Activated CD8-positive, alpha-beta memory T cell treated with anti-CD3 and anti-CD28 coated beads, Interleukin-2, amount 50 U/mL, for 24 hours (primary cell): ENCODE results near the gene SAMD4A.
"Not testable (repeated sequence)": the region's sequence is repeated elsewhere in the genome, so short reads cannot be mapped to it uniquely, and the experiment has no call there.

Experiments
- DNase-seq: peaks from one replicate; pipeline ENCODE4 v3.0.0-alpha.2; 2020; ENCODE audit errors: extremely low read depth

Gene SAMD4A

DNA sequence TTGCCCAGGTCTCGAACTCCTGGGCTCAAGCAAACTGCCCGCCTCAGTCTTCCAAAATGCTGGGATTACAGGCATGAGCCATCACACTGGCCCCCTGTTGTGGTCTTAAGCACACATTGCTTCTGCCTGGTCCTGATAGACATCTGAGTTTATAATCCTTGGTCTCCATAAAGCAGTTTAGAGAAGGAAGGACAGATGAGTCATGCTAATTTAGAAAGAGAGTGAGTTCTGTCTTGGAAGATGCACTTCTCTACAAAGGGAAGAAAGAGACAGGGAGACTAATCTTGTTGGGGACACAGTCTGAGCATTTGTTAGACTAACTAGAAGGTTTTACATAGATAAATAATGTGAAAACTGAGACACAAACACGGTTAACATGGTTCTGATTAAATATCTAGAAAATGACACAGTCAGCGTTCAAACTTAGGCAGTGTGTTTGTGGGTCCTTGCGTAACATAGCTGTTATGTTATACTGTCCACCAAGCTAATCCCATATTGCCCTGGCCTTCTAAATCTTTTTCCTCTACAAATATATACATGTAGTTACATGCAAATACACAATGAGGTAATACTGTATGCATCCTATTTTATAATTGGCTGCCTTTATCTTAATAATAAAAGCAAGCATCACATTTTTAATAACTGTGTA lies 31.0 kb downstream of the SAMD4A start:
- DNase-seq: no peak

DNA sequence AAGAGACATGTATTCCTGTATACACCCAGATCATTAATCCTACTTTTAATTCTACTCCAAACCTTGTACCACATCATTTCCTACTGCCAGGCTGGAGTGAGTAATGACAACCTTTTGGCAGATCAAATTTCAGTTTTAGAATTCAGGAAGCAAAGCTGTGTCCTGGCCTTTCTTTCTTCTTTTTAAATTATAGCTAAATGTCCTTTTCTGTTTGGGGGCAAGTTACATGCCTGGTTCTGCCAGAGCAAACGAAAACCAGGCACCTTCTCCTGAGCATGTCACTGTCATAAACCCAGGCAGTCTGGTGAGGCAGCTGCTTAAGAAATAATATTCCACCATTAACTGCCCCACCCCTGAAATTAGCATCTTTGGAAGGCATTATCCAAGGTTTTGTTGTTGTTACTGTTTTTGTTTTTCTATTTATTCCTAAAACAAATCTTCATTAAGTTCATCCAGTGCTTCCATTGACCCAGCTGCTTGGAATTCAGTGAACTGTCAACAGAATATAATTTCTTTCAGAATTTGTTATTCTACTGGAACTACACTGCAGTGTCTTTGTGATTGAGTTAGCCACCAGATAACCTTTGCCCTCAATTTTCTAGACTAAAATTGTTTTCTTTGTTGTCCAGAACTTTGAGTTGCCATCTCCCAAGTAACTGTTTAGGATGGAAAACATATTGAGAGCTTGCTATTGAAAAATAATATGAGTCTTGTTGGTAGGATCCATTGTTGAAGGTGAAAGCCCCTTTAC lies 33.2 kb downstream of the SAMD4A start:
- no peak for DNase-seq

DNA sequence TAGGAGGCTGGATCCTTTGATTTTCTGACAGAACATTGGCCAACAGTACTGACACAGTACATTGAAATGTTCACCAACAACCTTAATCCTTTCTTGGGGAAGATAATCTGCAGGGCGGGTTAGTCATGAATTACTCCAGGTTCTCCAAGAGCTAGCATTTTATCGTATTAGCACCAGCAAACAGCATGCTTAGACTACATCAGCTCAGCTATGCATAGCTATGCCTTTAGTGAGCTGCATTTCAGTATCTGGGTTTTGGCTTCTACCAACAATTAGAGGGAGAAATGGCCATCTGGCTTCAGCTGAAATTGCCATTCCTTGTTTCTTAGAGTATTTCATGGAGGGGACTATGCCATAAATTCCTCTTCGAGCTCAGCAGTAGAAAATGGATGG lies 33.8 kb downstream of the SAMD4A start:
- no peak for DNase-seq

DNA sequence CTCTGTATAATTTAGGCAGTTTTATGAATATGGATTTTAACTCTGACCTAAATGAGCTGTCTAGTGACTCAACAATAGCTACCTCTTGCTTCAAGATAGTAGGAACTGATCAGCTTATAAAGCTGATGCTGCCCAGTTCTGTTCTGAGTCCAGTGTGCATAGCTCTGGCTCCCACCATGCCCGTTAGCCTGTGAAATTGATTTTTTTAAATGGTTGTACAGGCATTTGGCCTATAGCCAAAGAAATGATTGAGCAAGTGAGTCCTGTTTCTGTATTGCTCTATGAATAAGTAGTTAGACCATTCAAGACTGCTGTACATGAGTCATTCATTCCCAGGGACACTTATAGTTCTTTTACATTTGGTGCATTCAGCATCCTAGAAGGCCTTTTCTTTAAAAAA lies 36.4 kb downstream of the SAMD4A start:
- no peak for DNase-seq

GRCh38 chr14:54606178-54606577 lies 39.2 kb downstream of the SAMD4A start:
- DNase-seq: no peak

DNA sequence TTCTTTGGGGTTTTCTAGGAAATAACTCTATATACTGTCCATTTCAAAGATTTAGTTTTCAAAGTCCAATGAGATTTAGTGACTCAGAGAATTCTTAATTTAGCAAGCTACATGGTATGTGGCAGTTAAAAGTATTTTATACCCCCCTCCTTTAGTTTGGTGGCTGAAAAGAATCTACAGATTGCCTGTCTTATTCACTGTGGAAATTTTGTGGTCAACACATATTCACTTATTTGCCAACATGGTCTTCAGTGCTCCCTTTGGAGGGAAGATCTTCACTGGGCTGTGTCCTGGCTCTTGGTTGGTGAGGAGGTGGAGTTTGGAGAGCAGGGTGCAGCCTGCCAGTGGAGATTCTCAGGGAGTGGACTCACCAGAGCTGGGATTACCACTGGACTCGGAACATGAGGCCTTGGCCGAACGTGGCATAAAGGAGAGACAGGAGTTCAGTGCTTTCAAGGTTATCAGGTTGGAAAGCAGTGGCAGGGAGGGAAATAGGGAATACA lies 39.8 kb downstream of the SAMD4A start:
- DNase-seq: no peak

DNA sequence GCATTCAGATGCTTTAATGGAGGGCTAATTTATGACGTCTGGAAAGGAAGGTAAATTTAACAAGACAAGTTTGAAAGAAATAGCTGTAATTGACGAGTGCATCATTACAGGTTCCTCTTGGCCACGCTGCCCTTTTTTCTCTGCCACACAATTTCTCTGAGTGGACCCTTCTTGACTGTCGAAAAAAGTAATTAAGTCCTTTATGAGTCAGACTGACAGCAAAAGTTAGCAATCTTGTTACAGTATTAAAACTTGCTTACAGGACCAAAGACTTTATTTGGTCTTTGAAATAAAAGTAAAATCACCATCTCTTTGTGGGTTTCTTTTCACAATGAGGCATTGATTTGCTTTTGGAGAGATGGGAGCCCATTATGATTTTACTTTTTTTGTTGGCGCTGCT lies 42.6 kb downstream of the SAMD4A start:
- DNase-seq: no peak

- DNase-seq: no peak
Measured at GRCh38 chr14:54610051-54610977, 43.4 kb downstream of the SAMD4A start.

GRCh38 chr14:54614296-54614695 lies 47.4 kb downstream of the SAMD4A start:
- DNase-seq: no peak

GRCh38 chr14:54617467-54617866 lies 50.5 kb downstream of the SAMD4A start:
- no peak for DNase-seq

GRCh38 chr14:54621686-54622085 lies 54.8 kb downstream of the SAMD4A start:
- DNase-seq: no peak

- DNase-seq: peak; percentile 9
Measured at GRCh38 chr14:54622192-54622958, 55.4 kb downstream of the SAMD4A start.

DNA sequence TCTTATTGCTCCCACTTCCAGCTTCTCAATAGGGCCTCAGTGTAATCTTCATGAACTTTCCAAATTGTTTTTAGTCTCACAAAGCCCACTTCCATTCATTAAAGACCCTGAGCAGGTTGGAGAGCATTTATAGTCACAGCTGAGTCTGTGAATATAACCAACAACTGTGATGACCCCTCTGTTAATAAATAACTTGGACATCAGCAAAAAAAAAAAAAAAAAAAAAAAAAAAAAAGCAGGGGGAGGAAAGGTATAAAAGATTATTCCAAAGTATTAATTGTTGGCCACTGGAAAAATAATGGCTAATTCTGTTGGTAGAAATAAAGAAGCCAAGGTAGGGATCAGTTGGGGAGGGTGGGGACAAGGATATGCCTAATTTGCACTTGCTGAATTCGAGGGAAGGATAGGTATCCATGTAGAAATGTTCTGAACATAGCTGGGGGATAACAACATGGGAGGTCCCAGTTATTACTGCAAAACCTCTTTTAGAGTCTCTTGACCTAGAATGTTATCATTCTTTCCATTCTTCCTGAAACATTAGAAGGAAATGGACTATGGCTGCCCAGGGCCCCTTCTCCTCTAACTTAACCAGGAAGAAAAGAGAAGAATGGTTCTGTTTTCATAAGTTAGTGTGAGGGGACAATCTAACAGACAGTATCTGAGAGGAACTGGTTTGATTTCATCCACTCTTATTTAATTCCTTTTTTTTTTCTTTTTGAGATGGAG lies 56.5 kb downstream of the SAMD4A start:
- no peak for DNase-seq

- not testable (repeated sequence) for DNase-seq
Measured at GRCh38 chr14:54624005-54624358, 57.1 kb downstream of the SAMD4A start.

DNA sequence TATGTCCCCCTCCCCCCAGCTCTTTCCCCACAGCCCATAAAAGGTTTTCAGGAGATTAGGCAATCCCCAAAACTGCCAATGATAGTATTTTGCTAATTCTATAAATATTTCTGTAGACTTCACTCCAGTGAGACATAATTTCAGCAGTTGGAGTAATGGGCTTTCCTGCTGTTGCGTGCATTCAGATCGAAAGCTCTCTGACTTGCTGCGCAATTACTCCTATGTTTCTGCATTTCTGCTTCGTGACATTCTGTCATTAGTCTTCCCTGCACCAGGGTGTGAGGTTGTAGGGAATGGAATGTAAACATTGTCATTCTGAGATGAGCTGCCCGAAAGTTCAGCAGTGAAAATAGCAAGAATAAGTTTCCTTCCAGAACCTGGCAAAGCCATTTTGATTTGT lies 58.2 kb downstream of the SAMD4A start:
- DNase-seq: no peak

DNA sequence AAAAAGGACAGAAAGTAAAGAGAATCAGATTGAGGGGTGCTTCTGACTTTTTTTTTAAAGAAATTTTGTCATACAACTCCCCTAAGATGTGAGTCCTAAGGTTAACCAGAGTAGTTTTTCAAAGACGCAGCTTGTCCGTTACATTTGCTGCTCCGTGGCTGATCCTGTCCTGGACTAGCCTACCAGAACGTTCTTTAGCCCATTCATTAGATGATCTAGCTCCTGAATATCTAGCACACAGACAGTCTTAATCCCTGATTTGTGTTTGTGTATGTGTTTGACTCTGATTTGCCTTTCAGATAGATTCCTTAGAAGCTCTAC lies 60.3 kb downstream of the SAMD4A start:
- DNase-seq: no peak

DNA sequence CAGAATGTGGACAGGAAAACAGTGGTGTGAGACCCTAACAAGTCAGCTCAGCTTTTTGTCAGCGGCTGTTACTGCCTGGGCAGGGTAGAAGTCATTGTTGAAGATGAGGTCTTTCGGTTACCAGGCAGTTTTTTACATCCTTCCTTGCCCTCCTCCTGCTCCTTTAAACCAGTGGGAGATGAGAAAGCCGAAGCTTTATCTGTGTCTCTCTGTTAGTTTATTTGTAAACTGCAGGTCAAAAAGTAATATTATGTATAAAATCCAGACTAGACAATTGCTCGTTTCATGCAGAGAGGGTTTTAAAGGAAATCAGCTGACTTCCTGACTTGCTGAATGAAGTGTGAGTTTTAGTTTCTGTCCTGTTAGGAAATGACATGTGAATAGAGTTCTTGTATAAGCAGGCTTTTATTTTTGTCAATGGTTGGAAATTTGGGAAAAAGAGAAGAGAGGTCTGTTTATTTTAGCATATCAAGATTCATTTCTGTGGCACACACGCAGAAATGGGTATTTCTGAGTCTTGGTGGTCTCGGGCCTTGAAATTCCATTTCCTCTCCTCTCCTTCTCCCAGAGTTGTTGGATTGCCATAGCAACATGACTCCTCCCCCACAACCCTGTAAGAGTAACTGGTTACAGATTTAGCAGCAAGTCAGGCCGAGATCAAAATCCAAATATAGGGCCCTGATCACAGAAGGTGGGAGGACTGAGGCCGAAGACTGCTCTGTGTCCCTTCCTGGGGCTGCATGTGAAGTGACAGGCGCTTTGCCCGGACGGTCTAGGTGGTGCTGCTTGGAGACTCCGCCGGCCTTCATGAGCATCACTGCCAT lies 60.8 kb downstream of the SAMD4A start:
- no peak for DNase-seq

DNA sequence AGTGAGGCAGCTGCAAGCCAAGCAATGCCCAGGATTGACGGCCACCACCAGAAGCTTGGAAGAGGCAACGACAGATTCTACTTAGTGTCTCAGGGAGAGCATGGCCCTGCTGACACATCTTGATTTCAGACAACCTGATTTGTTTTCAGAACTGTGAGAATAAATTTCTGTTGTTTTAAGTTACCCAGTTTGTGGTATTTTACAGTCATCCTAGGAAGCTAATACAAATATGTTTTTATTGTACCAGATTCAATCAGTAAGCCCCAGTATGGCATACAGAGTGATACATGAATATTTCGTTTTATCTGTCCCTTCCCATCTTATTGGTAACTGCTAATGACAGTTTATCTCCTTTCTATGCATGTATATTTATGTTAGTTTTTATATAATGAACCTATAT lies 62.3 kb downstream of the SAMD4A start:
- DNase-seq: no peak

DNA sequence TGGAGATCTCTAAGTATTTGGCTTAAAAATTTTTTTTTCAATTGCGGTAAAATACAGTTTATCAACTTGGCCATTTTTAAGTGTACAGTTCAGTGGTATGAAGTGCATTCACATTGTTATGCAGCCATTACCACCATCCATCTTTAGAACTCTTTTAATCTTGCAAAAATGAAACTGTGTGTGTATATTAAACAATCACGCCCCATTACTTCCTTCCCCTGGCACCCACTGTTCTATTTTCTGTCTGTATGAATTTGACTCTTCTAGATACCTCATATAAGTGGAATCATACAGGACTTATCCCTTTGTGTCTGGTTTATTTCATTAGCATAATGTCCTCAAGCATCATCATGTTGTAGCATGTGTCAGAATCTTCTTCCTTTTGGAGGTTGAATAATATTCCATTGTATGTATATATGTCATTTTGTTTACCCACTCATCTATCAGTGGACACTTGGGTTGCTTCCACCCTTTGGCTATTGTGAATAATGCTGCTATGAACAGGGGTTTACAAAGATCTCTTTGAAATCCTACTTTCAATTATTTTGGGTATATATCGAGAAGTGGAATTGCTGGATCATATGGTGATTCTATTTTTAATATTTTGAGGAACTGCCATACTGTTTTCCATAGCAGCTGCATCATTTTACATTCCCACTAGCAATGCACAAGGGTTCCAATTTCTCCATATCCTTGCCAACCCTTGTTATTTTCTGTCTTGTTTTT lies 62.9 kb downstream of the SAMD4A start:
- DNase-seq: no peak

DNA sequence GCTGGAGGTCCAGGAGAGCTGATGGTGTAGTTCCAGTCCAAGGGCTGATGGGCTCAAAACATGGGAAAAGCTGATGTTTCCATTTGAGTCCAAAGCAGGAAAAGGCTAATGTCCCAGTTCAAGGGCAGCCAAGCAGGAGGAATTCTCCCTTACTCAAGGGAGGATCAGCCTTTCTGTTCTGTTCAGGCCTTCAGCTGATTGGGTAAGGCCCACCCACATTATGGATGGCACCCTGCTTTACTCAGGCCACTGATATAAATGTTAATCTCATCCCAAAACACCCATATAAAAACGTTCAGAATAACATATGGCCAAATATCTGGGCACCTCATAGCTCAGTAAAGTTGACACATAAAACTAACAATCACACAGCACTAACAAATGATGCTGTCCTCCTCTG lies 64.1 kb downstream of the SAMD4A start:
- no peak for DNase-seq
